HG02981 (cell line): ENCODE data around the gene RHOH.

Experiments
- ATAC-seq: cut with Tn5 transposase; IDR thresholded peaks from one replicate; pipeline ENCODE4 v1.9.1; 2021; ENCODE audit warnings: mild to moderate bottlenecking, moderate library complexity; ENCODE audit not compliant: unreplicated experiment

Gene RHOH

GRCh38 chr4:40187386-40187906 lies 9.4 kb upstream of the RHOH start:
- no peak for ATAC-seq

- no peak for ATAC-seq
These were observed 6.8 kb upstream of the RHOH start for GRCh38 chr4:40190019-40190418.

- no peak for ATAC-seq
These were observed 6.4 kb upstream of the RHOH start for GRCh38 chr4:40190465-40190864.

- ATAC-seq = no peak
These were observed 5.7 kb upstream of the RHOH start for GRCh38 chr4:40190880-40191815.

- ATAC-seq = no peak
These were observed 4.5 kb upstream of the RHOH start for GRCh38 chr4:40192114-40193015.

GRCh38 chr4:40193016-40193571 lies 3.7 kb upstream of the RHOH start:
- ATAC-seq = no peak

- no peak for ATAC-seq
These were observed 3.3 kb upstream of the RHOH start for GRCh38 chr4:40193578-40193977.

- no peak for ATAC-seq
These were observed 2.1 kb upstream of the RHOH start for GRCh38 chr4:40194602-40195161.

GRCh38 chr4:40195182-40196177 lies 1.4 kb upstream of the RHOH start:
- no peak for ATAC-seq

- ATAC-seq = no peak
These were observed 559 bp upstream of the RHOH start for GRCh38 chr4:40196272-40196671.

GRCh38 chr4:40197879-40198689 lies 1.3 kb downstream of the RHOH start:
- no peak for ATAC-seq

GRCh38 chr4:40199179-40199670 lies 2.4 kb downstream of the RHOH start:
- ATAC-seq = no peak

- ATAC-seq = peak; percentile 62
These were observed 3.4 kb downstream of the RHOH start for GRCh38 chr4:40199999-40200874.

- ATAC-seq = peak; percentile 25
These were observed 4.3 kb downstream of the RHOH start for GRCh38 chr4:40200875-40201801.

- ATAC-seq = no peak
These were observed 5.1 kb downstream of the RHOH start for GRCh38 chr4:40201898-40202297.

- ATAC-seq = no peak
These were observed 5.6 kb downstream of the RHOH start for GRCh38 chr4:40202474-40202873.
